Coronary artery (tissue), 2 donors: ENCODE measurements around the gene ARHGEF16.

ENCODE experiments used
- DNase-seq: peaks from one replicate; pipeline ENCODE4 v3.0.0-alpha.2; 2017; ENCODE audit warnings: low spot score
- H3K27ac ChIP-seq, 2 donors: fragments of 200-600 bp; sonication (generic); one replicate each; pipeline ENCODE4 v1.5.1; 2016 to 2019
- H3K4me3 ChIP-seq: fragments of 200-600 bp; sonication (generic); 2 replicates; pipeline ENCODE4 v1.5.1; 2016; ENCODE audit warnings: mild to moderate bottlenecking, moderate library complexity
- CTCF ChIP-seq: fragments of 200-600 bp; sonication (generic); IDR thresholded peaks from one replicate; pipeline ENCODE4 v1.5.1; 2019; ENCODE audit warnings: antibody characterized with exemption

The ARHGEF16 gene

GRCh38 chr1:3461238-3461933 is 6.9 kb downstream of the ARHGEF16 start:
- no peak for TF ChIP-seq CTCF
- DNase-seq = no peak
- H3K4me3 ChIP-seq = no peak overlapping the region
- H3K27ac ChIP-seq = no peak overlapping the region

GRCh38 chr1:3461934-3462275 is 7.4 kb downstream of the ARHGEF16 start:
- no peak for DNase-seq
- Histone ChIP-seq H3K4me3 (no peak overlapping the region), H3K27ac (no peak overlapping the region)
- no peak for TF ChIP-seq CTCF

- DNase-seq = no peak
- no peak overlapping the region for H3K4me3 ChIP-seq
- no peak for TF ChIP-seq CTCF
- H3K27ac ChIP-seq = no peak overlapping the region
Observed at GRCh38 chr1:3462356-3463012, 8.0 kb downstream of the ARHGEF16 start.

- no peak for TF ChIP-seq CTCF
- no peak overlapping the region for H3K27ac ChIP-seq
- H3K4me3 ChIP-seq = no peak overlapping the region
- no peak for DNase-seq
Observed at GRCh38 chr1:3463013-3463385, 8.5 kb downstream of the ARHGEF16 start.

- no peak overlapping the region for H3K4me3 ChIP-seq
- DNase-seq = no peak
- H3K27ac ChIP-seq = no peak overlapping the region
- no peak for TF ChIP-seq CTCF
Observed at GRCh38 chr1:3463408-3463863, 9.0 kb downstream of the ARHGEF16 start.

GRCh38 chr1:3463891-3464648 is 9.6 kb downstream of the ARHGEF16 start:
- Histone ChIP-seq H3K27ac (no peak overlapping the region), H3K4me3 (no peak overlapping the region)
- DNase-seq = no peak
- no peak for TF ChIP-seq CTCF
